HFFc6 (cell line): ENCODE data around the gene KCNG2. TPM values are rescaled to one million over a fixed set of nuclear protein-coding genes. Genes with fewer than 3 reads are reported as not detected.

Experiments used
- DNase-seq: peaks from one replicate; pipeline ENCODE4 v3.0.0-alpha.2; 2018
- H3K27ac Mint-ChIP-seq: 2 replicates; pipeline ENCODE4 v1.8.0; 2020; ENCODE audit warnings: mild to moderate bottlenecking, mixed read lengths
- H3K27me3 Mint-ChIP-seq: 2 replicates; pipeline ENCODE4 v1.8.0; 2021; ENCODE audit warnings: mild to moderate bottlenecking, moderate library complexity, mixed read lengths; ENCODE audit not compliant: insufficient read depth
- H3K36me3 Mint-ChIP-seq: 2 replicates; pipeline ENCODE4 v1.8.0; 2021; ENCODE audit warnings: low read depth, mixed read lengths
- H3K4me1 Mint-ChIP-seq: 2 replicates; pipeline ENCODE4 v1.8.0; 2020; ENCODE audit warnings: low read depth, mixed read lengths
- H3K4me3 Mint-ChIP-seq: 2 replicates; pipeline ENCODE4 v1.8.0; 2020; ENCODE audit warnings: mild to moderate bottlenecking, moderate library complexity, mixed read lengths
- H3K9me3 Mint-ChIP-seq: 2 replicates; pipeline ENCODE4 v1.8.0; 2020; ENCODE audit warnings: mild to moderate bottlenecking, mixed read lengths
- CTCF ChIP-seq: fragments of 200-600 bp; sonication (generic); IDR thresholded peaks from 2 replicates; pipeline ENCODE4 v1.5.0; 2021; ENCODE audit warnings: antibody characterized with exemption, mild to moderate bottlenecking
- total RNA-seq, 6 experiments: library from RNA; stranded (reverse); fragmentation: NEBNext Ultra II Directional; extraction: Animal tissue kit (Norgen Biotek cat#: 25700); gene quantifications; 2 replicates in 1 of 6; 3 replicates in 5 of 6; pipeline ENCODE4 v1.2.3, GENCODE V29; 2021

The KCNG2 gene
- total RNA-seq, 6 experiments from 2014 or later: not detected

GRCh38 chr18:79809482-79810192, 11.9 kb downstream of the KCNG2 start:
- no peak for TF ChIP-seq CTCF
- Mint-ChIP-seq H3K27ac (no peak overlapping the region), H3K9me3 (peaks cover 19% of the 10 kb centered on the region), H3K4me3 (no peak overlapping the region), H3K27me3 (peaks cover 16% of the 10 kb centered on the region), H3K4me1 (no peaks in the 10 kb centered on the region), H3K36me3 (no peaks in the 10 kb centered on the region)
- DNase-seq: no peak

GRCh38 chr18:79812052-79812451, 14.3 kb downstream of the KCNG2 start:
- H3K27ac Mint-ChIP-seq: no peak overlapping the region
- H3K27me3 Mint-ChIP-seq: peaks cover 17% of the 10 kb centered on the region
- no peaks in the 10 kb centered on the region for H3K4me1 Mint-ChIP-seq
- no peak overlapping the region for H3K4me3 Mint-ChIP-seq
- no peak for DNase-seq
- no peaks in the 10 kb centered on the region for H3K36me3 Mint-ChIP-seq
- peaks cover 14% of the 10 kb centered on the region for H3K9me3 Mint-ChIP-seq
- no peak for TF ChIP-seq CTCF

GRCh38 chr18:79814373-79814772, 16.6 kb downstream of the KCNG2 start:
- Mint-ChIP-seq H3K27me3 (peaks cover 14% of the 10 kb centered on the region), H3K4me3 (no peak overlapping the region), H3K9me3 (peaks cover 9% of the 10 kb centered on the region), H3K36me3 (no peaks in the 10 kb centered on the region), H3K27ac (no peak overlapping the region), H3K4me1 (no peaks in the 10 kb centered on the region)
- no peak for DNase-seq
- TF ChIP-seq CTCF: no peak

- H3K27ac Mint-ChIP-seq: no peak overlapping the region
- no peak for TF ChIP-seq CTCF
- no peaks in the 10 kb centered on the region for H3K4me1 Mint-ChIP-seq
- H3K9me3 Mint-ChIP-seq: no peaks in the 10 kb centered on the region; the same call in 1 of the 2 replicates
- peaks cover 16% of the 10 kb centered on the region for H3K27me3 Mint-ChIP-seq
- no peak overlapping the region for H3K4me3 Mint-ChIP-seq
- no peak for DNase-seq
- no peaks in the 10 kb centered on the region for H3K36me3 Mint-ChIP-seq
Observed at GRCh38 chr18:79815657-79816056, 17.9 kb downstream of the KCNG2 start.

- H3K36me3 Mint-ChIP-seq: no peaks in the 10 kb centered on the region
Observed at GRCh38 chr18:79816092-79816491, 18.4 kb downstream of the KCNG2 start.

More at GRCh38 chr18:79816092-79816491, 18.4 kb downstream of the KCNG2 start:
- Mint-ChIP-seq H3K9me3 (no peaks in the 10 kb centered on the region; the same call in 1 of the 2 replicates), H3K4me3 (no peak overlapping the region), H3K27me3 (peaks cover 20% of the 10 kb centered on the region), H3K27ac (no peak overlapping the region), H3K4me1 (no peaks in the 10 kb centered on the region)
- no peak for DNase-seq
- no peak for TF ChIP-seq CTCF
